NCI-H748 (cell line): Measurements from ENCODE around the gene CD300LD.

ENCODE experiments used
- DNase-seq: peaks from one replicate; lab custom pipeline; 2025; ENCODE audit not compliant: unreplicated experiment; lab: John Stamatoyannopoulos, UW

The CD300LD gene

DNA sequence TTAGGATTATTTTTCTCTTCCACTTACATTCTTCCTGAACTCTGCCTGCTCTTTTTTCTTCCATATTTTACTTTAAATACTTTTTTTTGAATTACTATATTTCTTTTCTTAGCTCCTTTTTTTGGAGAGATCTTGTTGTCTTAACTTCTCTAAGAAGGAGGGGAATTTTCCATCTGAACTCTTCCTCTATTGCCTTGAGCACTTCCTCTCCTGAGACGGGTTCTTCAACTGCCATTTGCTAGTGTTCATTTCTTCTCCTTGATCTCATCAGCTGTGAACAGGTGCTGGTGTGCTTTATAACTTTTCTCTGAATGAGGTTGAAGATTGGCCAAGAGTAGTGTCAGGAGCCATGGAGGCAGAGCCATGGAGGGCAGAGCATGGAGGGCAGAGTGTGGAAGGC lies 15.1 kb upstream of the CD300LD start:
- no peak for DNase-seq

DNA sequence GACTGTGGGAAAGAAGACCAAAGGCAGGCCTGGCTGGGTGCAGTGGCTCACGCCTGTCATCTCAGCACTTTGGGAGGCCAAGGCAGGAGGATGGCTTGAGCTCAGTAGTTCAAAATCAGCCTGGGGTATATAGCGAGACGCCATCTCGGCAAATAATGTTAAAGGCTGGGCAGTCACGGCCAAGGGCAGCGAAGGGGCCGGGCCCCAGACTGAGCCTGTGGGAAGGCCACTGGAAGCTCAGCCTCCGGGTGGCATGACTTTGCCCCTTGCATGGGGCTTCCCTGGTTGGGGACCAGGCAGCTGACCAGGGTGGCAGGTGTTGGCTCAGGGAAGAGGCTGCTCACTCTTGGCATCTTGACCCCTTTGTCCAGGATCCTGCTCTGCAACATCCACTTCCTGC lies 14.0 kb upstream of the CD300LD start:
- no peak for DNase-seq

DNA sequence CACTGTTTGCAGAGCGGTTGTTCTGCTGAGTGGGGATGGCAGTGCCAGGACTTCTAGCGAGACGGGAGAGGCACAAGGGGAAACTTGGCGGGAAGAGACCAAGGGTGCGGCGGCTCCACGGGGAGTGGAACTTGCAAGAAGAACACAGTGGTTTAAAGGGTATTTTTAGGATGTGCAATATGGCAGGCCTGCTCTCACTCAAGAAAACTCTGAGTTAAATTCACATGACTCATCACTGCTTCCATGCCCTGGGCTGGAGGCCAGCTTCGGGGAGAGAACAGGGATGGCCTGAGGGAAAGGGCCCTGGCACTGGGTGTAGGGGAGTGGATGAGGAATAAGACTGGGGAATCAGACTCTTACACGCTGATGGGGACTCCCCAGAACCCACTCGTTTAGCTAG lies 13.3 kb upstream of the CD300LD start:
- DNase-seq, result no peak

DNA sequence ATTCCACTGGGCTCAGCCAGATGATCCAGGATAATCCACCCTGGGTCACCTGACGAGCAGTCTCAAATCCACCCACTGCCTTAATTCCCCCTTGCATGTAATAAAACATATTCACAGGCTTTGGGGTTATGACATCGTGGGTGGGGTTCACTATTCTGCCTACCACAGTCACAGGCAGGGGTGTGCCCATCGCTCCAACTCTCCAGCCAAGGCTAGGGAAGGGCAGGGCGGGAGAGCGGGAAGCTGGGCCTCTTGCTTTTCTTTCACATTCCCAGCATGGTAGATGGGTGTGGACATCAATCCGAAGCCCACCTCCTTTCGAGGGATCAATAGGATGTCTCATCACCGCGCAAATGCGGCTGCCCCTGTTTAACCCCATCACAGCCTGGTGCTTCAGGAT lies 12.7 kb upstream of the CD300LD start:
- DNase-seq, result no peak

DNA sequence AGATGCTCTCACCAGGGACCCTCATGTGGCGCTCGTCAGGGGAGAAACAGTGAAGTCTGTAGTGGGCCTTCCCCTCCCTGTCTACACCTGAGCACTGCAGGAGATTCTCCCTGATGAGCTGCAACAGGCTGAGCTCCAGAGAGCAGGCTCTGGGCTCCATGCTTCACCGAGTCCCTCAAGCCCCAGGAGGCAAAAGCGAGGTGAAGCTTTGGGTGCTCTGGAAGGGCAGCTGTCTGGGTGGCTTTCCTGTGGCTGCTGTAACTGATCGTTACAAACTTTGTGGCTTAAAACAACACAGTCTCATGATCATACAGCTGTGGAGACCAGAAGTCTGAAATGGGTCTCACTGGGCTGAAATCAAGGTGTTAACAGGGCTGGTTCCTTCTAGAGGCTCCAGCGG lies 12.1 kb upstream of the CD300LD start:
- no peak for DNase-seq

DNA sequence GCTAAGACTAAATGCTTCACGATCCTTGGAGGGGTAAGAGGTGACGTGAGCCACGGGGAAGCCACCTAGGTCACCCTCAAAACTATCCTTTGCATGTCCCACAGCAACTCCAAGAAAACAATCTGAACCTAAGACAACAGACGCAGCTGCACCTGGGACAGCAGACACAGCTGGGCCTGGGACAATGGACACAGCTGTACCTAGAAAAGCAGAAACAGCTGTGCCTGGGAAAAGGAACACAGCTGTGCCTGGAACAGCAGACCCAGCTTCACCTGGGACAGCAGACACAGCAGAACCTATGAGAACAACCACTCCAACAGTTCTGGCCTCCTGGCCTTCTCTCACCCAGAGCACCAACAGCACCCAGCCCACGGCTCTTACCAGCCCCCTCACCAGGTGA lies 11.7 kb upstream of the CD300LD start:
- DNase-seq, result no peak

DNA sequence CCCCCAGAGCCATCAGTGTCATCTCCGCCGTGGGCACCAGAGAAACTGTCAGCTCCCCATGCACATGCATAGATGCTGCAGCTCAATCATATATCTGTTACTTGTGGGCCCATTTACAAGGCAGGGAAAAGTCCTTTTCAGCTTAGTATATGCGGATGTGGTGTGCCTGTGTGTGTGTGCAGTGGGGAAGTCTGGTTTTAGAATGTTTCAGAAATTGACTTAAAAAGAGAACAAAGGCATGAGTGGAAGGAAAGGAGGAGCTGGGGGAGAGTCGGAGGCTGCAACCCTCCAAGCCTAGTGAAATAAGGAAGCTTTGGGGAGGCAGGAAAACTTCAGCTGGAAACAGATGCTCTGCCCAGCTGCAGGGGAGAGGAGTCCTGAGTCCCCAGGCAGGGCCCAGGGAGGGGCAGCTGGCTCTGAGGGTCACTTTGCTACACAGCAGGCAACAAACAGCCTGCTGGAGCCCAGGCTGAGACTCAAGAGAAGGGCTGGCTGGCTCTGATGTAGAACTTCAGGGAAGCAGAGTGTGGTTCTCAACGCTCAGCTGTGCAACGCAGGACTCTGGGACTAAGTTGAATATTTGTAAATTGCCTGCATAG lies 11.1 kb upstream of the CD300LD start:
- DNase-seq, result no peak

DNA sequence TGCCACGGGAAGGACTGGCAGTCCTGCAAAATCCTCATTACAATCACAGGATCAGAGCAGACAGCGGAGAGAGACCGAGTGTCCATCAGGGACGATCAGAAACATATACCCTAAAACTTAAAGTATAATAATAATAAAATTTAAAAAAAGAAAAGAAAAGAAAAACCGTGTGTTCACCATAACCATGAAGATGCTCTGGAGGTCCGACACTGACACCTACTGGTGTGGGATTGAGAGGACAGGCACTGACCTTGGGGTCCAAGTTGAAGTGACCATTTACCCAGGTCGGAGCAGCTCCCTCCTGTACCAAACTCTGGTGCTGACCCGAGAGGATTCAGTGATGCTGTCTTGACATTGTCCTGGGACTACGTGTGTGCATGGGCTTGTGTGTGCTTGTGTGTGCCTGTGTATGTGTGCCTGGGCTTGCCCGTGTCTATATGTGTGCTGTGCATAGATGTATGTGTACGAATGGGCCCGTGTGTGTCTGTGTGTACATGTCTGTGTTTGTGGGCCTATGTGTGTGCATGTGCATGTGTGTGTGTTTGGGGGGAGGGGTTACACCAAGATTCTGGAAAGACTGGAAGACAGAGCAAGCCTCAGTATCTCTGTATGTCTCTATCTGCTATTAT lies 10.0 kb upstream of the CD300LD start:
- peak; percentile 15 for DNase-seq

DNA sequence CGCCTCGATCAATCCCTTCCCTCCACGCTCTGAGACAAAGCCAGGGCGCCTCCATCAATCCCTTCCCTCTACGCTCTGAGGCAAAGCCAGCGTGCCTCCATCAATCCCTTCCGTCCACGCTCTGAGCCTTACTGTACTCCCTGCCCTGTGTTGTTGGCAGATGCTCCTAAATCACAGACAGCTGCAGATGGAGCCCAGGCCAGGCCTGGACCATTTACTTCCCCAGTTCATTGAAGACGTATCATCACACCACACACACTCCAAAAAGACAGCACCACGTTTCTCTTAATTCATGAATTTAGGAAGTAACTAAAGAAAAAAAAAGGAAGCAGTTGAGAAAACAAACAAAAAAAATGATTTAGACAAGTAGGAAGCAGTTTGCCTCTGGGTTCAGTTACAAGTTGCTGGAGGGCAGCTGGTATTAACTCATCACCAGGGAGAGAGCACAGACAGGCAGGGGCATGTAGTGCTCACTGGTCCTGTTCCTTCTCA lies 7.4 kb upstream of the CD300LD start:
- no peak for DNase-seq

DNA sequence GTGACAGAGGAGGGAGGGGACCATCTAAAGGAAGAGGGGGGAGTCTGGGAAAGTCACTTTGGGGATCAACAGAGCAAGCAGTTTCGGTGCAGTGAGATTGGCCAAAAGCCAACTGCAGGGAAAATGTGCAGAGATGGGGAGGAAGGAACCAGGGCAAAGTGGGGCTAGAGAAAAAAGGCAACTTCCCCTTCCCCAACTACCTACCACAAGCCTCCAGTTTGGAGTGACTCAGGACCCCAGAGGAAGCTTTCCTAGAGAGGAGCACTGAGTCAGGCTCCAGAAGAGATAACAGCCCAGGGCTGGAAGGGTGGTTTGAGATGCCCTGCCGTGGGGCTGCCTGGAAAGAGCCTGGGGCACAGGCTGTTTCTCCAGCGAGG lies 6.9 kb upstream of the CD300LD start:
- DNase-seq, result no peak

DNA sequence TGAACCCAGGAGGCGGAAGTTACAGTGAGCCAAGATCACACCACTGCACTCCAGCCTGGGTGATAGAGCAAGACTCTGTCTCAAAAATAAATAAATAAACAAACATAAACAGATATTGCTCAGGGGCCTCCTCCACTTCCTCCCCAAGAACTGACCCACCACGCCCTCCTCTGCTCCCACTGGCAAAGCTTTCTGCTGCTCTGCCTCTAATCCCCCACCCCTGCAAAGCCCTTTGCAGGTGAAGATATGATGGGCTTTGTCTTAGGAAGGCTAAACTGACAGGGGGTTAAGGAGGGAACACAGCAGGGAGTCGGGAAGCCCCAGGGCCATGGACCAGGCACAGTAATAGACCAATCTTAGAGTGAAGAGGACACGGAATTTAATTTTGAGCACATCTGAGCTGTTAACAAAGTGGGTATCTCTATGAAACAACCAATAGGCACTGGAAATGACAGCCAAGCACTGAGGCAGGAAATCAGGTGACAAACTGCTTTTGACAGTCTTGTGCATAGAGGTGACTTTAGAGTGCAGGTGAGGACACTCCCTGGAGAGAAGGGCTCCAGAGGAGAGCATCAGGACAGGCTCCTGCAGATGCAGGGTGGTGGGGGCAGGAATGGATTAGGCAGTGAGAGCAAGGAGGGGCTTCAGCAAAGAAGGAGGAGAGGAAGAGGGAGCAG lies 6.4 kb upstream of the CD300LD start:
- DNase-seq, result peak; percentile 3

DNA sequence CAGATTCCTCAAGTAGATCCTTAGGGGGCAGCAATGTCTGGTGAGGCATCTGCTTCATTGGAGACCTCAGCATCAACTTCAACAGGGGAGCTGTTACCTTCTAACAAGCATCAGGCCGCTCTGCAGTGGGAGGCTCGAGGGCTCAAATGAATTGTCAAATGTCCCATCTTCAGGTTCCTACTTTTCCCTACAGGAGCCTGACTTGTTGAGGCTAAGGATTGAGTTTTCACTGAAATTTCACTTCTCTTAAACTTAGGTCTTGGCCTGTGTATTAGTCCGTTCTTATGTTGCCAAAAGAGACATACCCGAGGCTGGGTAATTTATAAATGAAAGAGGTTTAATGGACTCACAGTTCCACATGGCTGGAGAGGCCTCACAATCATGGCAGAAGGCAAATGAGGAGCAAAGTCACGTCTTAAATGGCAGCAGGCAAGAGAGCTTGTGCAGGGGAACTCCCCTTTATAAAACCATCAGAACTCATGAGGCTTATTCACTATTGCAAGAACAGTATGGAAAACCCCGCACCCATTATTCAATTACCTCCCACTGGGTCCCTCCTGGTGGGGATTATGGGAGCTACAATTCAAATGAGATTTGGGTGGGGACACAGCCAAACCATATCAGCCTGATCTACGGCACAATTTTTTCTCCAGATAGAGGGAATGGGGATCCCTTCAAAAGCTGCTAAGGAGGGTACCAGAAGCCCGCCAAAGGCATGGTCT lies 5.1 kb upstream of the CD300LD start:
- DNase-seq, result no peak

DNA sequence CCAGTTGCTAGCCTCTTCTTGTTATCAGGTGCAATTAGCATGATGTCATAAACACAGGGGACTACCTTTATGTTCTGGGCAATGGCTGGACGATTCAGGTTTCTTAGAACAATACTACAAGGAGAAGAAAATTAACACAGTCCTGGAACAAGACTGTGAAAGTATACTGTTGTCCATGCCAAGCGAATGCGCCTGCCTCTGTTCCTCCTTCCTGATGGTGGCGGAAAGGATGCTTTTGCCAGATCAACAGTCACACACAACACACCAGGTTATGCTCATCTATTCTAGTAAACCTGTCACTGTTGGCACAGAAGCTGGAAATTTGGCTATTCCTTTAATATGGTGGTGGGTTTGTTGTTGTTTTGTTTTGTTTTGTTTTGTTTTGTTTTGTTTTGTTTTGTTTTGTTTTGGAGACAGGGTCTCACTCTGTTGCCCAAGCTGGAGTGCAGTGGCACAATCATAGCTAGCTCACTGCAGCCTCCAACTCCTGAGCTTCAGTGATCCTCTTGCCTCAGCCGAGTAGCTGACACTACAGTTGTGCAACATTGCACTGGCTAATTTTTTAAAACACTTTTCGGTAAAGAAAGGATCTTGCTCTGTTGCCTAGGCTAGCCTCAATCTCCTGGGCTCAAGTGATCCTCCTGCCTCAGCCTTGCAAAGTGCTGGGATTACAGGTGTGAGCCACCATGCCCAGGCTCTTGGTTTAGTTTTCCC lies 3.1 kb upstream of the CD300LD start:
- DNase-seq, result peak; percentile 9

DNA sequence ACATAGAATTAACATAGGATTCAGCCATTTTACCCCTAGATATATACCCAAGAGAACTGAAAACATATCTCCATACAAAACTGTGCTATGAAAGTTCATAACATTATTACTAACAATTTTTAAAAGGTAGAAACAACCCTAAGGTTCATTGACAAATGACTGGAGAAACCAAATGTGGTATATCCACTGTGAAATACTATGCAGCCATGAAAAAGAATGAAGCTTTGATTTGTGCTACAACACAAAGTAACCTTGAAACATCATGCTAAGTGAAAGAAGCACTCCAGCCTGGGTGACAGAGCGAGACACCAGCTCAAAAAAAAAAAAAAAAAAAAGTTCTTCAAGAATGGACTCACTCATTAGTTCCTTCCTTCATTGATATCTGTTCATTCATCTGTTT lies 580 bp downstream of the CD300LD start:
- DNase-seq, result no peak

DNA sequence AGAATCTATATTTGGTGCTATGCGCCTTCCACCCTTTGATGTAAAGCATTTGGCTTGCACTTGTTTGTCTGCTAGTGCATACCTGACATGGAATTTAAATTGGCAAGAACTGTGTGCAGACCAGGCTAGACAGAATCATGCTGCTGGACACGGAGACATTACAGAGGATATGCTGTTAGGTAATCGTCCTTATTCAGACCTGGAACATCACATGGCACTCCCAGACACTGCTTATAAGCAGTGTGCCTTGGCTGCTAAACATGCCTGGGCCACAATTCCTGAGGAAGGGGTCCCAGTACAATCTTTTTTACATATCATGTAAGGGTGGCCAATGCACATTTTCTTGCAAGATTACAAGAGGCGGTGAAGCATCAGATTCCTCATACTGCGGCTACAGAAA lies 6.4 kb downstream of the CD300LD start:
- DNase-seq, result no peak

DNA sequence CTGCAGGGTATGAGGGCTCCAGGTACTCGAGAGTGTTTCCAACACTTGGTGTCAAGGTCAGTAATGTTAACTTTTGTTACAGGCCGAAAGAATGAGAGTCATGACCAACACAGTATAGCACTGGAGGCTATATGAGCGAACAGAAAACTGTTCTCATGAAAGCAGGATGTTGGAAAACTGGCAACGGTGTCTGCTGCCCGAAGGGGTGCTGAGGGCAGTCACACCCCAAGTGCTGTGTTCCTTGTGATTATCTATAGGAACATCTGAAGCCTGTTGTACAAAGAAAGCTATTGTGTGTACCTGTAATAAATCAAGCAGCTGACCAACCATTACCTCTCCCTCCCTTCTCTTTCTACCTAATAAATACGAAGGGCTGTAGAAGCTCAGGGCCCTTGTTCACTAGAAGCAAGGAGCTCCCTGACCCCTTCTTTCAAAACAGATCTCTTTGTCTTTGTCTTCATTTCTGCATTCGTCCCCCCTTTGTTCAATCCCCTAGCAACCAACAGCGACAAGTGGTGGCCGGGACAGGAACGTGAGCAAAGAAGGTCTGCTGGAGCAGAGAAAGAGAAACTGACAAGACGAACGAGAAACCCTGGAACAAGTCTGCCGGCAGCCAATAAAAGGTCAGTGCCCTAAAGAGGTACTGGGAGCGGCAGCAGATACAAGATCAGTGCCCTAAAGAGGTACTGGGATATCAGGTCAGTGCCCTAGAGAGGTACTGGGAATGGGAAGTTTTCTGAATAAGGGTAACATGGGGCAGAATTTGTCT lies 7.6 kb downstream of the CD300LD start:
- DNase-seq, result no peak

DNA sequence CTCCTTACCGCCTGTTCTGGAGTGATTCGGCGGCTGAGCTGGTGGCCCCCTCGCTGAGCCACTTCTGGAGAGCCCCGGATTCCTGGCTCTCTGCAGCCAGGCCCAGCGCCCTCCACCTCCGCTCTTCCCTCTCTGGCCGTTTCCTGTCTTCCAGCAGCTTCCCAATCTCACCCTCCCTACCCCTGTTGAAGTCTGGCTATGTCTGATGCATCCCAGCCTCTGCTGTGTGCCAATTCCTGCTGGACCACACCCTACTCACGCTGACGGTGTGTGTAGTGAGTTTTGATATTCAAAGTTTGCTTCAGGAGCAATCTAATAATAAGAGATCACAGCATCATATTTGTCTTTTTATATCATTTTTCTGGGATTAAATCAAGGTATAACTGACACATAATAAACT lies 9.4 kb downstream of the CD300LD start:
- no peak for DNase-seq

DNA sequence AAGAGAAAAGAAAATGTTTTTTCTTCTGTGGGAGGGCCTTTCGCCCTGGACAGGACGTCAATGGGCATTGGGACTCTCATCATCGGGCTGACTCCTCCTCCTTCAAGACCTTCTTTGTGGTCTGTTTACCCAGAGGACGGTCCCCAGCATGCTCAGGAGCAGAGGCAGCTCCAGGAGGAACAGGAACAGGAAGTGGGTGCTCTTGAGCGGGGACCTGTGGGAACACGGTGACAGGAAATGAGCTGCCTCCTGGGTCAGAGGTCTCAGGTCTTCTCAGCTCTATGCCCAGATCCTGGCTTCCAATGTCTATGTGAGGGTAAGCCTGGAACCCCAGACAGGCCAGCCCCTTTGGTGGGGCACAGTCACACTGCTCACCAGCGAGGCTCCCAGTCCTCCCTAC lies 12.2 kb downstream of the CD300LD start:
- no peak for DNase-seq

DNA sequence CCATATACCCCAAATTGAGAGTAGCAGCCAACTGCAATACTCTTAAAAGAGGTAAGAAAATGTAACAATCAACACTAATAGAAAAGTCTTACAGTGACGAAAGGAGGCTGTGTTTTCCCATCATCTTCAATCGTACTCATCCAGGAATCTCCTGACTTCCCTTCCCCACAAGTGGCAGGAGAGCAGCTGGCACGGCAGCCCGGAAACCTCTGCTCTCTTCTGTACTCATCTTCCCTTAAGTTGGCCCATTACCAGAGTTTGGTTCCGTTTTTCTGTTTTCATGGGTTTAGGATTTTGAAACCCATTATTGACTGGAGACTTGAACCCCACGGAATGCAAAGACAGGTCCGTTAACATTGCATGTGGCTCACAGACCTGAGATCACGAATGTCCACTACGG lies 13.1 kb downstream of the CD300LD start:
- DNase-seq, result no peak

DNA sequence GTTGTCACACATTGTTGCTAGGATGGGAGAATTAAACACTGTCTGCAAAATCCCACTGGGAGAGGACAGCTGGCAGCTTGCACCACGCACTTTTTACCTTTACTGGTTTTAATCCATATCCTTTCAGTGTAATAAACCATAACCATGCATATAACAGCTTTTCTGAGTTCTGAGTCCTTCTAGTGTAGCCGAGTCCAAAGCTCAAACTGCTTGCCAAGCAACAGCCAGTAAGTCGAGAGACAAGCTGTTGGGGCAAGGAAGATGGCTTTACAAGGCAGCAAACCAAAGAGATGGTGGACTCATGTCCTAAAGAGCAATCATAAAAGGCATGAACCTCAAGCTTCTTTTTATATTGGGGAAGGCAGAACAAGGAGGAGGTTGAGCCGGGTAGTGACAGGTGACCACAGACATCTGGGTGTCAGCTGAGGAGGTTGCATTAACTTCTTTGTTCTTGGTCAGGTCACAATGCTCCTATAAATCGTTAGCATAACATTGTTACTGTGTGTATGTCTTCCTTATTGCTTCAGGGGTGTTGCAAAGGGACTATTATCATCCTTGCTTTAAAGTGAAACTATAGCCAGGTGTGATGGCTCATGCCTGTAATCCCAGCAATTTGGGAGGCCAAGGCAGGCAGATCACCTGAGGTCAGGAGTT lies 17.5 kb downstream of the CD300LD start:
- no peak for DNase-seq
